Measurements from ENCODE around the gene CHPF2. TPM values are rescaled to one million over a fixed set of nuclear protein-coding genes. Genes with fewer than 3 reads are reported as not detected.

The CHPF2 gene
- total and polyA plus RNA-seq, 2 experiments from 2014 or later, result 4.8 to 26.1 TPM

GRCh38 chr7:151194188-151194587, 38.1 kb upstream of the CHPF2 start:
- TF ChIP-seq EZH2 (IDR thresholded peaks at IDR 0.05; ENCODE audit: low read depth, unreplicated experiment) (no peak), REST (IDR thresholded peaks at IDR 0.05; ENCODE audit: unreplicated experiment) (no peak), NANOG (IDR thresholded peaks at IDR 0.05; ENCODE audit: borderline replicate concordance) (no peak), CTCF (conservative IDR thresholded peaks at IDR 0.05; ENCODE audit: low read depth in 2 of 2) (no peak), CREB1 (CRISPR knock-in tag; IDR thresholded peaks at IDR 0.05; ENCODE audit: low read depth) (no peak), STAT1 (IDR thresholded peaks at IDR 0.05; ENCODE audit: unreplicated experiment) (no peak), ZNF331 (CRISPR knock-in tag; IDR thresholded peaks at IDR 0.05; ENCODE audit: low read depth) (no peak), EZH2phosphoT487 (IDR thresholded peaks at IDR 0.05; ENCODE audit: unreplicated experiment) (no peak), ZNF114 (CRISPR knock-in tag; IDR thresholded peaks at IDR 0.05) (no peak), ETS1 (IDR thresholded peaks at IDR 0.05) (no peak), ZNF462 (CRISPR knock-in tag; IDR thresholded peaks at IDR 0.05) (no peak), JUNB (IDR thresholded peaks at IDR 0.05; ENCODE audit: unreplicated experiment) (no peak), POLR2AphosphoS5 (IDR thresholded peaks at IDR 0.05; ENCODE audit: low read depth) (no peak)
- H3K27ac Mint-ChIP-seq, result no peak overlapping the region
- DNase-seq (ENCODE audit: low spot score), result no peak
- Histone ChIP-seq H3K79me2 (replicated peaks; ENCODE audit: insufficient read depth) (no peaks in the 10 kb centered on the region), H4K20me1 (replicated peaks; ENCODE audit: insufficient read depth) (no peaks in the 10 kb centered on the region), H3K9me2 (ENCODE audit: insufficient read depth) (no peaks in the 10 kb centered on the region), H3K4me2 (no peak overlapping the region), H3K27me3 (ENCODE audit: insufficient read depth) (no peaks in the 10 kb centered on the region), H3K27ac (ENCODE audit: low read depth) (no peak overlapping the region), H3F3A (replicated peaks; ENCODE audit: low read depth) (no peaks in the 10 kb centered on the region), H3K4me3 (no peak overlapping the region), H2AFZ (no peak overlapping the region), H3K4me1 (ENCODE audit: insufficient read depth) (peaks cover 2% of the 10 kb centered on the region; the same call in 1 of the 2 replicates), H3K36me3 (ENCODE audit: insufficient read depth) (no peaks in the 10 kb centered on the region)
- H3K36me3 Mint-ChIP-seq (ENCODE audit: low read depth), result no peaks in the 10 kb centered on the region
- H3K4me1 Mint-ChIP-seq, result peaks cover under 1% of the 10 kb centered on the region; the same call in 1 of the 3 replicates
- H3K4me3 Mint-ChIP-seq, result no peak overlapping the region
- ATAC-seq, result no peak
- H3K27me3 Mint-ChIP-seq (ENCODE audit: insufficient read depth, low read depth, poor library complexity), result no peaks in the 10 kb centered on the region
- H3K9me3 Mint-ChIP-seq, result no peaks in the 10 kb centered on the region

Data from GM23338 (cell line).